Brain microvascular endothelial cell (primary cell): ENCODE results near the gene NAP1L1.
A peak's percentile ranks its signal among the peaks of the same experiment; 100 is the strongest.

Experiments used
- DNase-seq: peaks from one replicate; pipeline ENCODE4 v3.0.0-alpha.2; 2020
- H3K27ac ChIP-seq: fragments of 250-450 bp; sonication (Bioruptor Pico); 2 replicates; pipeline ENCODE4 v1.5.1; 2020; ENCODE audit warnings: mild to moderate bottlenecking, moderate library complexity
- H3K27me3 ChIP-seq: fragments of 250-450 bp; sonication (Bioruptor Pico); replicated peaks from 2 replicates; pipeline ENCODE4 v1.5.1; 2020; ENCODE audit warnings: mild to moderate bottlenecking
- H3K36me3 ChIP-seq: fragments of 250-450 bp; sonication (Bioruptor Pico); replicated peaks from 2 replicates; pipeline ENCODE4 v1.5.1; 2020; ENCODE audit warnings: mild to moderate bottlenecking
- H3K4me3 ChIP-seq: 2 replicates; pipeline ENCODE4 v1.5.1; 2011; ENCODE audit warnings: low read depth, mild to moderate bottlenecking, control low read depth, low read length, moderate library complexity
- in situ Hi-C: cut with HindIII; loops from 2 replicates; pipeline ENCODE4 v1.10.0; 2017; ENCODE audit warnings: low sequenced_read_pairs, low pct_ligation_motif_present
- TF ChIP-seq, protein P1 (sequence below): IDR thresholded peaks from 2 replicates; pipeline ENCODE4 v1.5.1; 2011; ENCODE audit warnings: low read depth, mild to moderate bottlenecking, moderate library complexity, low read length, control low read depth, inconsistent platforms; ENCODE audit errors: missing control alignments

NAP1L1 gene

DNA sequence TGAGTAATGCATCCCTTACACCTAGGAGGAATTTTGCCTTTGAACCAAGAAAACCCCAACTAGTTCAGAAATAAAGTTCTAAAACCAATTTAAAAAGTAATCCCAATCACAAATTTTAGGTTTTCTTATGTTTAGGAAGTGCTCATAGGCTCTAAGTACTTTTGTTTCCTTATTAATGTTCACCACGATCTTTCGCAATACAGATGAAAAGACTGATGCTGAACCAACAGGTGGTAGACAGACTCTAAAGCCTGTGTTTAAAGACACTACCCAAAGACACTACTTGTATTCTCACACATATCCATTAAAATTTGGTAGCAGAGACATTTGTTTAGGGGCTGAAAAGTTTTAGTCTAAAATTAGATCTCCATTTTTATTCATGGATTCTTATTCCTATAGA, 42.3 kb downstream of the NAP1L1 start:
- H3K27ac ChIP-seq = no peak overlapping the region
- H3K36me3 ChIP-seq = peaks cover 14% of the 10 kb centered on the region
- TF ChIP-seq, protein P1, sequence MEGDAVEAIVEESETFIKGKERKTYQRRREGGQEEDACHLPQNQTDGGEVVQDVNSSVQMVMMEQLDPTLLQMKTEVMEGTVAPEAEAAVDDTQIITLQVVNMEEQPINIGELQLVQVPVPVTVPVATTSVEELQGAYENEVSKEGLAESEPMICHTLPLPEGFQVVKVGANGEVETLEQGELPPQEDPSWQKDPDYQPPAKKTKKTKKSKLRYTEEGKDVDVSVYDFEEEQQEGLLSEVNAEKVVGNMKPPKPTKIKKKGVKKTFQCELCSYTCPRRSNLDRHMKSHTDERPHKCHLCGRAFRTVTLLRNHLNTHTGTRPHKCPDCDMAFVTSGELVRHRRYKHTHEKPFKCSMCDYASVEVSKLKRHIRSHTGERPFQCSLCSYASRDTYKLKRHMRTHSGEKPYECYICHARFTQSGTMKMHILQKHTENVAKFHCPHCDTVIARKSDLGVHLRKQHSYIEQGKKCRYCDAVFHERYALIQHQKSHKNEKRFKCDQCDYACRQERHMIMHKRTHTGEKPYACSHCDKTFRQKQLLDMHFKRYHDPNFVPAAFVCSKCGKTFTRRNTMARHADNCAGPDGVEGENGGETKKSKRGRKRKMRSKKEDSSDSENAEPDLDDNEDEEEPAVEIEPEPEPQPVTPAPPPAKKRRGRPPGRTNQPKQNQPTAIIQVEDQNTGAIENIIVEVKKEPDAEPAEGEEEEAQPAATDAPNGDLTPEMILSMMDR = no peak
- in situ Hi-C loops = loop anchor here (25.0 kb wide), 1 partner anchor 505 kb away; no protein-coding TSS in a partner anchor
- H3K4me3 ChIP-seq = no peak overlapping the region
- no peaks in the 10 kb centered on the region for H3K27me3 ChIP-seq
- DNase-seq = no peak

DNA sequence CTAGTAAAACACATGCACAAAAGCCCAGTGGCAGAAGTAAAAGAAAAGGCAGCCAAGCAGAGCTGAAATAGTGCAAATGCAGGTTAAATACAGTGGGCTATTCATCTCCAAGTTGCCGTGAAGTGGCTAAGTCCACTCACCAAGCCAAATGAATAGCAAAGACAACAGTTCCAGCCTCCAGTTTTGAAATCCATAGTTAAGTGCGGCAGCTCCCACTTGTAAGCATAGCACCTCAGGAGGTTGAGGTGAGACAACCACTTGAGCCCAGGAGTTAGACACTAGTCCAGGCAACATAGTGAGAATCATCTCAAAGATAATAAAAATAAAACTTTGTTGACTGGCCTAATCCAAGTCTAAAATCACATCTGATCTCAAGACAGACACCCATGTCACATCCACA, 43.1 kb downstream of the NAP1L1 start:
- H3K27ac ChIP-seq = no peak overlapping the region
- in situ Hi-C loops = loop anchor here (25.0 kb wide), 1 partner anchor 504 kb away; no protein-coding TSS in a partner anchor
- no peak for DNase-seq
- no peaks in the 10 kb centered on the region for H3K27me3 ChIP-seq
- no peak overlapping the region for H3K4me3 ChIP-seq
- TF ChIP-seq, protein P1 = no peak
- H3K36me3 ChIP-seq = peaks cover 11% of the 10 kb centered on the region

DNA sequence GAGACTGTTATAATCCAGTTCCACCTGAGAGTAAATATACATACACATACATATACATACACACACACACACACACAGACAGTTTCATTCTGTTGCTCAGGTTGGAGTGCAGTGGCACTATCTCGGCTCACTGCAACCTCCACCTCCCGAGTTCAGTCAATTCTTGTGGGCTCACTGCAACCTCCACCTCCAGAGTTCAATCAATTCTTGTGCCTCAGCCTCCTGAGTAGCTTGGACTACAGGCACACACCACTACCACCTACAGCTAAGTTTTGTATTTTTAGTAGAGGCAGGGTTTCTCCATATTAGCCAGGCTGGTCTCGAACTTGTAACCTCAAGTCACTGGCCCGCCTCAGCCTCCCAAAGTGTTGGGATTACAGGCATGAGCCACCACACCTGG, 44.0 kb downstream of the NAP1L1 start:
- TF ChIP-seq, protein P1 = no peak
- in situ Hi-C loops = loop anchor here (25.0 kb wide), 1 partner anchor 503 kb away; no protein-coding TSS in a partner anchor
- Histone ChIP-seq H3K27ac (no peak overlapping the region), H3K4me3 (no peak overlapping the region), H3K27me3 (no peaks in the 10 kb centered on the region), H3K36me3 (peaks cover 11% of the 10 kb centered on the region)
- no peak for DNase-seq

DNA sequence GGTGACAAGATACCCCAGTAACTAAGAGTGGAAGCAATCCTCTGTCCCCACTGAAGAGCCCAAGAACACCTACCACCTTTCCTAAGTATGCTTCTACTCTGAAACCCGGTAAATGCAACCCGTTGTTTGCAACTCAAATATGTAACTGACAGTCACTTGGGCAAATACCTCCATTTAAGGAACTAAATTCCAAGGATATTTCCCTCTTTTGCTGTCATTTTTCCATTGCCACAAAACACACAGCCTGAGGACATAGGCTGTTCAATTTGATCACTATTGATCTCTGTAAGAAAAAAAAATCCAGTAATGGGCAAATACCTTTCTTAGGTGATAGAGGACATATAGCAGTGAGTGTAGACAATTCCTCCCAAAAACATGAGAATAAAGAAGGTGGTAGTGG, 46.3 kb downstream of the NAP1L1 start:
- in situ Hi-C loops = loop anchor here (25.0 kb wide), 1 partner anchor 501 kb away; no protein-coding TSS in a partner anchor
- Histone ChIP-seq H3K27me3 (no peaks in the 10 kb centered on the region), H3K36me3 (no peaks in the 10 kb centered on the region), H3K4me3 (no peak overlapping the region), H3K27ac (no peak overlapping the region)
- TF ChIP-seq, protein P1 = no peak
- no peak for DNase-seq

DNA sequence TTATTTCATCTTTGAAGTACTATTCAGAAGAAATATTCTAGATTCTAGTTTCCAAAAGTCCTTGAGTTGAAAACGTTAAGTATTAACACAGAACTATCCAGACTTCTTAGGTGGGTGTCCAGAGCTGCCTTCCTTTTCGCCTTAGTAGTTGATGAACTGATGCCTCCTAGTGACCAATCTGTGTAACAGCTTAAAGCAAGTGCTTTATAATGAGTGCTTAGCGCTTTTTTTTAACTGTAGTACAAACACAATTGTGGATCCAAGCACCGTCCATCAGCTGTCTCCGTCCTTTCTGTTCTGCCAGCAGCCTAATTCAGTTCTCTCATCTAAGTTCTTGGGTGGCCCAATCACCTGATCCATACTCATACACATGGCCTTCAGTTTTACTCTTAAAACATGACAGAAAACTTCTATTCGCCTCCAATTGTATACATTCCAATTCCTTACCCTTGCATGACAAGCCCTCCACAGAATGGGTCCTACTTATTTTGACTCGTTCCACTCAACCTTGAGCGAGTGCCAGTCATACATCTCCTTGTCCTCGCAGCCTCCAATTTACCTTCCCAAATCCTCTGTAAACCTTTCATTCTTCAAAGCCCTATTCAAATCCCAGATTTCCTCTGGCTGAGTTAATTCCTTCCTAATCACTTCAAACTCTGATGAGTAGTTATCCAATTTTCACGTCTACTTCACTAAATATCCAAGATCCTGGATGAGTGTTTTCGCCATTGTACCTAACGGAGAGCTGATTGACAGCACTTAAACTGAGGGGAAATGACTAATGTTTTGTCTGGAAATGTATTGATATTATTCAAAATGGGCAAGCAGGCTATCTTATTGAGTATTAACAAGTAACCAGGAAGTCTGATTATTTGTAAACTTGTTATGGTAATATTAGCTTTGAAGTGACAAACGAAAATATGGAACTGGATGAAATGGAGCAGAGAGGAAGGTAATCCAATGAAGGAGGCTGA, 47.1 kb downstream of the NAP1L1 start:
- H3K27me3 ChIP-seq = no peaks in the 10 kb centered on the region
- H3K27ac ChIP-seq = peak overlapping the region; percentile 1
- DNase-seq = peak; percentile 64
- in situ Hi-C loops = loop anchor here (25.0 kb wide), 1 partner anchor 500 kb away; no protein-coding TSS in a partner anchor
- H3K36me3 ChIP-seq = no peaks in the 10 kb centered on the region
- H3K4me3 ChIP-seq = no peak overlapping the region
- TF ChIP-seq, protein P1 = peak; percentile 77
